ENCODE data around the gene PTOV1. TPM values are rescaled to one million over a fixed set of nuclear protein-coding genes. Genes with fewer than 3 reads are reported as not detected.
A peak's percentile ranks its signal among the peaks of the same experiment; 100 is the strongest.

PTOV1 gene
- total RNA-seq, 1 donor from 2014 or later: 107 TPM

DNA sequence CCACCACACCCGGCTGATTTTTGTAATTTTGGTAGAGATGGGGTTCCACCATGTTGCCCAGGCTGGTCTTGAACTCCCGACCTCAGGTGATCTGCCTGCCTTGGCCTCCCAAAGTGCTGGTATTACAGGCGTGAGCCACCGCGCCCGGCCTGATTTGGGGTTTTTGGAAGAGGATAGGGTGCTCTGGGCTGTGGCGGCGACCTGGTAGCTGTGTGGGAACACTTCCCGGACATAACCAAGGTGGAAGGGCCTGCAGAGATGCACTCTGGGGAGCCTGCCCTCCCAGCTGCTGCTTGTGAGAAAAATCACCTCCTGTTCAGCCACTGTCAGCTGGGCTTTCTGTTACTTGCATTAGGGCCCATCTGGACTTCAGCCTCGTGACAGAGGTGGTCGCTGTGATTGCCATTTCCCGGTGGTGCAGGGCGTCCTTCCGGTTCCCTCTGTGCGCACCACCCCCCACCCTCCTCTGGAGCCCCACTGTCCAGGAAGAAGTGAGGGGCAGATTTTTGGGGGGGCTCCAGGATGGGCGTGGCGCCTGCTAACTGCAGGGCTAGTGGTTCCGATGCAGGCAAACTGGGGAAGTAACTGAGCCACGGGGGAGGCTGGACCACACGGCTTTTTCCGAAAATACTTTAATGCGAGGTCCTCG is 38.2 kb downstream of the PTOV1 start:
- Mint-ChIP-seq H3K4me3 (no peak overlapping the region), H3K27me3 (no peaks in the 10 kb centered on the region), H3K27ac (no peak overlapping the region), H3K4me1 (peaks cover 35% of the 10 kb centered on the region), H3K36me3 (ENCODE audit: low read depth) (peaks cover 23% of the 10 kb centered on the region), H3K9me3 (no peaks in the 10 kb centered on the region)
- DNase-seq (no peak), ATAC-seq (ENCODE audit: low read depth) (no peak)
- ChIA-PET CTCF (interaction anchor here (1.5 to 1.6 kb wide), 2 partner anchors 40 to 49 kb away, joined by 3 to 15 read pairs; partner anchors contain the start of genes ATF5 and NUP62), POLR2A (interaction anchor here (1.3 to 1.8 kb wide), 3 partner anchors 12 to 39 kb away, joined by 5 to 7 read pairs (median 5); partner anchors contain the start of genes AKT1S1, PTOV1 and TBC1D17)
- intact Hi-C loops (cut with micrococcal nuclease): no loop called here
- TF ChIP-seq, protein P1, sequence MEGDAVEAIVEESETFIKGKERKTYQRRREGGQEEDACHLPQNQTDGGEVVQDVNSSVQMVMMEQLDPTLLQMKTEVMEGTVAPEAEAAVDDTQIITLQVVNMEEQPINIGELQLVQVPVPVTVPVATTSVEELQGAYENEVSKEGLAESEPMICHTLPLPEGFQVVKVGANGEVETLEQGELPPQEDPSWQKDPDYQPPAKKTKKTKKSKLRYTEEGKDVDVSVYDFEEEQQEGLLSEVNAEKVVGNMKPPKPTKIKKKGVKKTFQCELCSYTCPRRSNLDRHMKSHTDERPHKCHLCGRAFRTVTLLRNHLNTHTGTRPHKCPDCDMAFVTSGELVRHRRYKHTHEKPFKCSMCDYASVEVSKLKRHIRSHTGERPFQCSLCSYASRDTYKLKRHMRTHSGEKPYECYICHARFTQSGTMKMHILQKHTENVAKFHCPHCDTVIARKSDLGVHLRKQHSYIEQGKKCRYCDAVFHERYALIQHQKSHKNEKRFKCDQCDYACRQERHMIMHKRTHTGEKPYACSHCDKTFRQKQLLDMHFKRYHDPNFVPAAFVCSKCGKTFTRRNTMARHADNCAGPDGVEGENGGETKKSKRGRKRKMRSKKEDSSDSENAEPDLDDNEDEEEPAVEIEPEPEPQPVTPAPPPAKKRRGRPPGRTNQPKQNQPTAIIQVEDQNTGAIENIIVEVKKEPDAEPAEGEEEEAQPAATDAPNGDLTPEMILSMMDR (IDR thresholded peaks at IDR 0.05): no peak

DNA sequence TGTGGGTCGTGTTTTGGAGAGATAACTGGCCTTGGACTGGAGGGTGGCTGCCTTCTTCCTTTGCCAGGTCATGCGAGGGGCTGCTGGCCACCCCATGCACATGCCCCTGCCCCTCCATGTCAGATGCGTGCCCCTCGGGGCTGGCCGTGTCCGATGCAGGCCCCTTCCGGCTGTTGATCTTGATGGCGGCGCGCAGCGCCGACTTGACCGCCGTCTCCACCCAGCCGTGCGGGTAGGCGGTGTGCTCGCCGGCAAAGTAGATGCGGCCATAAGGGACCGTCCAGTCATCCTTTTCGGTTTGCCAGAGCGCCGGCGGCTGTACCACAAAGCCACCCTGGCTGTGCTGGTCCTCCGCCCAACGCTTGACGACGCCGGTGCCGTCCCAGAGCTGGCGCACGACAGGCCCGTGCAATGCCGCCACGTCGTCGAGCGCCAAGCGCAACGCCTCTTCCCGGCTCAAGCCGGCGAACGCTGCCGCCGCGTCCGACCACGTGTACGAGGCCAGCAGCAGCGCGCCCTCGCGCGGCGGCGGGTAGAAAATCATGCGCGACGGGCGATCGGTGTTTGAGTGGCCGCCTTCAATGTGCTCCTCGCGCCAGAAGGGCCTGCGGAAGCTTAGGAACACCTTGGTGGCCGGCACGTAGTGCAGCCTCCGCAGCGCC is 38.9 kb downstream of the PTOV1 start:
- DNase-seq: no peak
- Mint-ChIP-seq H3K9me3 (no peaks in the 10 kb centered on the region), H3K27me3 (no peaks in the 10 kb centered on the region), H3K4me3 (peak overlapping the region; percentile 82), H3K27ac (peak overlapping the region; percentile 7), H3K4me1 (peaks cover 41% of the 10 kb centered on the region), H3K36me3 (ENCODE audit: low read depth) (peaks cover 17% of the 10 kb centered on the region)
- intact Hi-C loops (cut with micrococcal nuclease): loop anchor here (1.0 to 10.0 kb wide), 7 partner anchors 13 to 555 kb away; partner anchors contain the start of genes AKT1S1, ATF5, CD37 and NUP62
- CTCF ChIA-PET: interaction anchor here (0.8 to 1.6 kb wide), 6 partner anchors 21 to 48 kb away, joined by 3 to 15 read pairs (median 3); partner anchors contain the start of genes ATF5, NUP62, PNKP and PTOV1
- TF ChIP-seq, protein P1 (IDR thresholded peaks at IDR 0.05): peak; percentile 39
- POLR2A ChIA-PET: interaction anchor here (0.6 to 11.5 kb wide), 12 partner anchors 10 to 123 kb away, joined by 3 to 317 read pairs (median 6); partner anchors contain the start of genes AKT1S1, AP2A1, ATF5 and NUP62
- peak; percentile 66 for ATAC-seq (ENCODE audit: low read depth)

DNA sequence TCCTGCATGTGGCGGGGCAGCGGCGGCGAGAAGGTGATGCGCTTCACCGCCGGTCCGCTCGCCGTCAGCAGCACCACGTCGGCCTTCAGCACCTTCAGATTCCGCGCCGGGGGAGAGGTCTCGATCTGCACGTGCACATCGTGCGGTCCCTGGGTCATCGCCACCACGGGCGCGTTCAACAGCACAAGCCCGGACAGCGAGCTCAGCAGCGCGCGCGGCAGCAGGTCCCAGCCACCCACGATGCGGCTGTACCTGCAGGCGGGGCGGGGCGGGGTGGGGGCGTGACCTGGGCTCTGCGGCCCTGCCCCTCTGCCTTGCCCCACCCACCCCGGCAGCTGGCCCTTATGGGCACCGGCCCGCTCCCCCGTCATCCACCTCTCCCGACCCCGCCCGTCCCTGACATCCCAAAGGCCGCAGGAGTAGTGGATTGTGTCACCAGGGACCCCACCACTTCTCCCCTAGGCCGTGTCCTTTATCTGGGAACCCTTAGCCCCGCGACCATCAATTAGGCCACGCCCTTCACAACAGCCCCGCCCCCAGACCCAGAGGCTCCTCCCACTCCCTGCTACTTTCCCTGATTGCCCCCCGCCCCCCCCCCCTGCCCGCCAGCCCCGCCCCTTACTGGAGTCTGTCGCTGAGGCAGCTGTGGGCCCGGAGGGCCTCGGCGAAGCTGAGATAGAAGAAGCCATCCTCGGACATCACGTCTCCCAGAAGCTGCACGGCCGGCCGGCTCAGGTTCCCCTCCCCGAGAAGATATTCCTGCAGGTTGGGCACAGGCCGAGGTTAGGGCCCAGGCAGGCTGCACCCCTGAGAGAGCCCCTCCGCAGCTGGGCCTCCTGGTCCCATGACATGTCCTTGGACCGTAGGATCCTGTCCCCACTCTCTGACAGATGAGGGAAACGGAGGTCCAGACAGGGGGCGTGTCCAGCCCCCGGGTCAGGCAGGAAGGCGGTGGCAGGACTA is 39.7 kb downstream of the PTOV1 start:
- ChIA-PET POLR2A (interaction anchor here (0.6 to 11.5 kb wide), 15 partner anchors 9 to 1481 kb away, joined by 3 to 317 read pairs (median 6); partner anchors contain the start of genes AKT1S1, AP2A1, ATF5 and NUP62), CTCF (interaction anchor here (0.7 to 1.6 kb wide), 7 partner anchors 21 to 47 kb away, joined by 3 to 15 read pairs (median 3); partner anchors contain the start of genes ATF5, NUP62, PNKP and PTOV1)
- H3K4me3 Mint-ChIP-seq: peak overlapping the region; percentile 82
- peaks cover 11% of the 10 kb centered on the region for H3K36me3 Mint-ChIP-seq (ENCODE audit: low read depth)
- intact Hi-C loops (cut with micrococcal nuclease): loop anchor here (1.0 to 10.0 kb wide), 7 partner anchors 13 to 556 kb away; partner anchors contain the start of genes AKT1S1, ATF5, CD37 and NUP62
- no peaks in the 10 kb centered on the region for H3K27me3 Mint-ChIP-seq
- peaks cover 49% of the 10 kb centered on the region for H3K4me1 Mint-ChIP-seq
- ATAC-seq (ENCODE audit: low read depth): peak; percentile 85
- TF ChIP-seq, protein P1 (IDR thresholded peaks at IDR 0.05): no peak
- peak overlapping the region; percentile 7 for H3K27ac Mint-ChIP-seq
- H3K9me3 Mint-ChIP-seq: no peaks in the 10 kb centered on the region
- peak; percentile 68 for DNase-seq

DNA sequence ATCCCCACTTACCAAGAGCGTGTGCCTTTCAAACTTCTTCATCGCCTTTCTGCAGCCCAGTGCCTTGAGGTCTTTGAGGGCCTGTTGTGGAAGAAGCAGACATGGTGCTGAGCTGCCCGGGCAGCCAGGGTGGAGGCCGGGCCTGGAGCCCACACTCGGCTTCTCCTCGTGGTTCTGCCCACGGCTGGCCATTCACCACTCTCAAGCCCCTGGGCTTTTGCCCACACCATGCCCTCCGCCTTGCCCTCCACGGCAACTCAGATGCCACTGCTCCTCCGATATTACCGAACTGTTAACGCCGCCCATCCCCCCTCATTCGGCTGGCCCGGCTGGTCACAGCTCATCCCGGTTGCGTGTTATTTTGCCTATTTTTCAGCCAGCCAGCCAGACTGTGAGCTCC is 40.4 kb downstream of the PTOV1 start:
- ATAC-seq (ENCODE audit: low read depth) (no peak), DNase-seq (no peak)
- intact Hi-C loops (cut with micrococcal nuclease): loop anchor here (10.0 kb wide), 1 partner anchor 557 kb away; the partner anchor contains the start of gene CD37
- Mint-ChIP-seq H3K27me3 (no peaks in the 10 kb centered on the region), H3K36me3 (ENCODE audit: low read depth) (peaks cover 9% of the 10 kb centered on the region), H3K4me1 (peaks cover 57% of the 10 kb centered on the region), H3K9me3 (no peaks in the 10 kb centered on the region), H3K4me3 (peak overlapping the region; percentile 44), H3K27ac (no peak overlapping the region)
- CTCF ChIA-PET: interaction anchor here (1.3 kb wide), 1 partner anchor 24 kb away, joined by 3 read pairs; no protein-coding TSS in a partner anchor
- TF ChIP-seq, protein P1 (IDR thresholded peaks at IDR 0.05): no peak
- POLR2A ChIA-PET: interaction anchor here (0.6 to 11.5 kb wide), 4 partner anchors 14 to 1438 kb away, joined by 5 to 317 read pairs (median 121); partner anchors contain the start of genes AKT1S1, ATF5, NUP62 and TBC1D17

Data from activated B cell treated with CpG ODN at 0.5 μM for 24 hours (primary cell).